HEK293T (cell line): ENCODE results near the gene GZMH.

ENCODE experiments used
- ARNT ChIP-seq: fragments of 450-650 bp; IDR thresholded peaks from 2 replicates; pipeline ENCODE4 v1.6.1; 2017; ENCODE audit warnings: mild to moderate bottlenecking
- ELF4 ChIP-seq: fragments of 450-650 bp; IDR thresholded peaks from 2 replicates; pipeline ENCODE4 v1.6.1; 2017; ENCODE audit warnings: antibody characterized with exemption
- FOXM1 ChIP-seq: fragments of 450-650 bp; IDR thresholded peaks from 2 replicates; pipeline ENCODE4 v1.6.1; 2017; ENCODE audit warnings: mild to moderate bottlenecking, borderline replicate concordance
- SUZ12 ChIP-seq: fragments of 450-650 bp; IDR thresholded peaks from 2 replicates; pipeline ENCODE4 v1.6.1; 2016; ENCODE audit warnings: mild to moderate bottlenecking

- TF ChIP-seq ARNT (no peak), SUZ12 (no peak), ELF4 (no peak), FOXM1 (no peak)
These were observed 20.8 kb upstream of the GZMH start for GRCh38 chr14:24630087-24630871.
